ENCODE measurements around the gene IL19.

- no peak for TF ChIP-seq CTCF (conservative IDR thresholded peaks at IDR 0.05)
- TF ChIP-seq EZH2 (IDR thresholded peaks at IDR 0.05; ENCODE audit: low read depth), result no peak
These were observed 12.9 kb downstream of the IL19 start for GRCh38 chr1:206783506-206783905.
